Kidney (tissue), 14 donors: ENCODE results near the gene NEGR1. TPM values are rescaled to one million over a fixed set of nuclear protein-coding genes. Genes with fewer than 3 reads are reported as not detected.

Source experiments
- DNase-seq, 5 donors: peaks; one replicate each; pipeline ENCODE4 v3.0.0-alpha.2; 2013 to 2020
- FAIRE-seq: peaks from 2 replicates; lab custom pipeline; 2012; peaks lifted over from hg19 to GRCh38; lab: Jason Lieb, UNC
- H3K27ac ChIP-seq, 2 donors: one replicate each; pipeline ENCODE4 v1.7.0; 2013; ENCODE audit warnings: low read depth in 2 of 2, low read length in 2 of 2, inconsistent platforms in 1 of 2
- H3K27me3 ChIP-seq: one replicate; pipeline ENCODE4 v1.7.1; 2013; ENCODE audit warnings: low read length, inconsistent platforms; ENCODE audit not compliant: control insufficient read depth, insufficient read depth
- H3K36me3 ChIP-seq, 3 donors: one replicate each; pipeline versions ENCODE4 v1.7.0 to v1.7.1; 2013; ENCODE audit warnings: low read length in 3 of 3, control low read depth in 1 of 3, inconsistent platforms in 1 of 3; ENCODE audit not compliant: insufficient read depth in 3 of 3, control insufficient read depth in 2 of 3
- H3K4me1 ChIP-seq, 3 donors: one replicate each; pipeline versions ENCODE4 v1.7.0 to v1.7.1; 2013; ENCODE audit warnings: low read length in 3 of 3, inconsistent platforms in 1 of 3, low read depth in 1 of 3; ENCODE audit not compliant: control insufficient read depth in 2 of 3, insufficient read depth in 2 of 3
- H3K4me3 ChIP-seq, 3 donors: one replicate each; pipeline versions ENCODE4 v1.7.0 to v1.8.1; 2013; ENCODE audit warnings: low read length in 3 of 3, control low read depth in 1 of 3, inconsistent platforms in 1 of 3
- H3K9ac ChIP-seq, 3 donors: one replicate each; pipeline versions ENCODE4 v1.7.0 to v1.7.1; 2013; ENCODE audit warnings: low read length in 3 of 3, control low read depth in 1 of 3, inconsistent platforms in 1 of 3
- H3K9me3 ChIP-seq, 3 donors: one replicate each; pipeline versions ENCODE4 v1.7.0 to v1.7.1; 2013; ENCODE audit warnings: low read length in 3 of 3, control low read depth in 1 of 3, inconsistent platforms in 1 of 3; ENCODE audit not compliant: control insufficient read depth in 2 of 3, insufficient read depth in 1 of 3
- CTCF ChIP-seq: IDR thresholded peaks from 3 replicates; pipeline ENCODE4 v1.5.1; 2012; ENCODE audit warnings: mild to moderate bottlenecking, moderate library complexity, borderline replicate concordance; ENCODE audit not compliant: insufficient read depth; ENCODE audit errors: extremely low read depth
- intact Hi-C: fragments of 100-400 bp; cut with DNase I; formaldehyde crosslinking; loops from one replicate; pipeline ENCODE4 v1.11.1; 2022
- polyA plus RNA-seq: library from polyadenylated mRNA; stranded (reverse); fragments of 350-450 nt; fragmentation: Illumina TruSeq; extraction: RNeasy Lipid Tissue Mini Kit (QIAGEN cat#74804); gene quantifications from one replicate; pipeline ENCODE4 v1.2.3, GENCODE V29; 2014; ENCODE audit warnings: low read depth, low replicate concordance; ENCODE audit not compliant: insufficient read depth
- total RNA-seq: library from RNA; stranded (reverse); fragmentation: NEBNext Ultra II Directional; extraction: Animal tissue kit (Norgen Biotek cat#: 25700); gene quantifications from one replicate; pipeline ENCODE4 v1.2.1, GENCODE V29; 2021
- donor health status: control.
- donor health status: control.
- donor health status: control.
- donor health status: control.
- donor health status: control.
- donor health status: DM: yes; HTN: yes; CAD: no.
- donor health status: Normal renal cell carcinoma (clear cell type).

NEGR1 gene
- total and polyA plus RNA-seq, 2 donors from 2014 or later = 3.0 to 10.2 TPM

- TF ChIP-seq CTCF = no peak
- Histone ChIP-seq H3K36me3 (no peaks in the 10 kb centered on the region), H3K27ac (no peak overlapping the region), H3K4me1 (no peaks in the 10 kb centered on the region), H3K9me3 (no peaks in the 10 kb centered on the region), H3K27me3 (no peaks in the 10 kb centered on the region), H3K4me3 (no peak overlapping the region), H3K9ac (no peak overlapping the region)
- FAIRE-seq (no peak), DNase-seq (no peak)
- intact Hi-C loops = no loop called here
These were observed 115.9 kb downstream of the NEGR1 start for GRCh38 chr1:72166426-72166825.

- no peak for DNase-seq
- no peak for FAIRE-seq
- TF ChIP-seq CTCF = no peak
These were observed 131.8 kb downstream of the NEGR1 start for GRCh38 chr1:72150508-72150907.

DNA sequence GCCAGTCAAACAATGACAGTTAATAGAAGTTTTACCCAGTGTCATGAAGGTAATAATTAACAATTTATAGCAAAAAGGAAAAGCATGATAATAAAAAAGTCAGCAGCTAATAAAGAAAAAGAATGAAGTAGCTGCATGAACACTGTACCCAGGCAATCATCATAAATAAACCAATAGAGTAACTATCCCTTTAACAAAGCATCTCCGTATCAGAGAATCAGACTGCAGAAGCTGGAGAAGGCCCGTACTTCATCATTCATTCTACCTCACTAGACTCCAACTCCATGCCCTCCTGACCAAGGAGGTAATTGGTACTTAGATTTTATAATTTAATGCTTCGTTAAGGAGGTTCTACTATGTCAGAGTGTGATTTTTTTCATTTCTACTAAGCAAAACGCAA, 140.5 kb downstream of the NEGR1 start:
- no peak overlapping the region for H3K4me3 ChIP-seq
- H3K36me3 ChIP-seq = no peaks in the 10 kb centered on the region
- FAIRE-seq (no peak), DNase-seq (no peak)
- no peaks in the 10 kb centered on the region for H3K9me3 ChIP-seq
- TF ChIP-seq CTCF = no peak
- no peak overlapping the region for H3K9ac ChIP-seq
- H3K4me1 ChIP-seq = no peaks in the 10 kb centered on the region
- no peaks in the 10 kb centered on the region for H3K27me3 ChIP-seq
- H3K27ac ChIP-seq = no peak overlapping the region
- intact Hi-C loops = no loop called here

More at GRCh38 chr1:72150508-72150907, 131.8 kb downstream of the NEGR1 start:
- Histone ChIP-seq H3K4me1 (no peaks in the 10 kb centered on the region), H3K4me3 (no peak overlapping the region), H3K9me3 (no peaks in the 10 kb centered on the region), H3K27me3 (no peaks in the 10 kb centered on the region), H3K36me3 (no peaks in the 10 kb centered on the region), H3K27ac (no peak overlapping the region), H3K9ac (no peak overlapping the region)
- intact Hi-C loops = no loop called here

DNA sequence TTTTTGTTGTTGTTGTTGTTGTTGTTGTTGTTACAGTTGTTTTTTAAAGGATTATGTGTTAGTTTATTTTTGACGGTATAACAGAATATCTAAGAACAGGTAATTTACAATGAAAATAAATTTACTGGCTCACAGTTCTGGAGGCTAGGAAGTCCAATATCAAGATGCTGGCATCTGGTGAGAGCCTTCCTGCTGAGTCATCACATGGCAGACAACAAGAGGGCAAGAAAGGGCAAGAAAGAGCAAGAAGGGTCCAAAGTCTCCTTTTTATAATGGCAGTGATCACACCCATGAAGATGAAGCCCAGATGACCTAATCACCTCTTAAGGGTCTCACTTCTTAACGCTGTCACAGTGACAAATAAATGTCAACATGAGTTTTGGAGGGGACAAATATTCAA, 142.1 kb downstream of the NEGR1 start:
- no peak for DNase-seq
- Histone ChIP-seq H3K9me3 (no peaks in the 10 kb centered on the region), H3K36me3 (no peaks in the 10 kb centered on the region), H3K27ac (no peak overlapping the region), H3K27me3 (no peaks in the 10 kb centered on the region), H3K4me3 (no peak overlapping the region), H3K9ac (no peak overlapping the region), H3K4me1 (no peaks in the 10 kb centered on the region)
- no peak for FAIRE-seq
- TF ChIP-seq CTCF = no peak
- intact Hi-C loops = no loop called here
